Central memory CD8-positive, alpha-beta T cell (primary cell): Measurements from ENCODE around the gene MACROD2.
A peak's percentile ranks its signal among the peaks of the same experiment; 100 is the strongest.
"Not testable (repeated sequence)": the region's sequence is repeated elsewhere in the genome, so short reads cannot be mapped to it uniquely, and the experiment has no call there.

ENCODE experiments used
- ATAC-seq: fragments of 150-1000 bp; cut with Tn5 transposase; replicated peaks from 2 replicates; pipeline ENCODE4 v1.10.0; 2022; ENCODE audit warnings: mild to moderate bottlenecking, moderate FRiP score, moderate number of reproducible peaks; ENCODE audit not compliant: poor library complexity, severe bottlenecking; ENCODE audit errors: extremely low read depth
- DNase-seq, 2 donors: peaks; one replicate each; pipeline ENCODE4 v3.0.0; 2021; ENCODE audit warnings: low spot score in 2 of 2
- H3K27ac Mint-ChIP-seq: one replicate; pipeline ENCODE4 v1.8.0; 2022; ENCODE audit warnings: low read depth, mild to moderate bottlenecking, moderate library complexity, mixed read lengths
- H3K27me3 Mint-ChIP-seq: one replicate; pipeline ENCODE4 v1.8.0; 2022; ENCODE audit warnings: mixed read lengths
- H3K36me3 Mint-ChIP-seq: one replicate; pipeline ENCODE4 v1.8.0; 2022; ENCODE audit warnings: mild to moderate bottlenecking, moderate library complexity, mixed read lengths; ENCODE audit not compliant: insufficient read depth
- H3K4me1 Mint-ChIP-seq: one replicate; pipeline ENCODE4 v1.8.0; 2022; ENCODE audit warnings: mixed read lengths
- H3K4me3 Mint-ChIP-seq: one replicate; pipeline ENCODE4 v1.8.0; 2022; ENCODE audit warnings: mild to moderate bottlenecking, moderate library complexity, mixed read lengths
- H3K9me3 Mint-ChIP-seq: one replicate; pipeline ENCODE4 v1.8.0; 2022; ENCODE audit warnings: mixed read lengths

MACROD2 gene

DNA sequence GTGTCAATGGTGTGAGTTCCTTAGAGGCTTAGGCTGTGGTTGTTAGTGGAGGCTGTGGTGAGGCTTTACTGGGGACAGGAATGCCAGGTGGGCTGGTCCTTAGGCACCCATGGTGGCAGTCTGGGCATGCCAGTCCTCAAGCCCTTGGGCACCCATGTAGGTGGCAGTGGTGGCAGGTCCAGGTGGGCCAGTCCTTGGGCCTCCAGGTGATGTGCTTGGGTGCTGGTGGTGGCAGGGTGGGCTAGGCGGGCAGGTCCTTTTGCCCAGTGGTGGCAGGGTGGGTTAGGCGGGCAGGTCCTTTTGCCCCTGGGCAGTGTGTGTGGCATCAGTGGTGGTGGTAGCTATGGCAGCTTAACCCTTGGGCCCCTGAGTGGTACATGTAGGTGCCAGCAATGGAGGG is 208.3 kb downstream of the MACROD2 start:
- ATAC-seq, result no peak

GRCh38 chr20:14207591-14207990 is 212.3 kb downstream of the MACROD2 start:
- peaks cover 15% of the 10 kb centered on the region for H3K9me3 Mint-ChIP-seq
- no peak for ATAC-seq
- H3K27me3 Mint-ChIP-seq, result no peaks in the 10 kb centered on the region
- no peaks in the 10 kb centered on the region for H3K4me1 Mint-ChIP-seq
- H3K36me3 Mint-ChIP-seq, result no peaks in the 10 kb centered on the region
- DNase-seq, result no peak
- no peak overlapping the region for H3K27ac Mint-ChIP-seq
- H3K4me3 Mint-ChIP-seq, result no peak overlapping the region

More for the DNA sequence above, 208.3 kb downstream of the MACROD2 start:
- Mint-ChIP-seq H3K4me1 (no peaks in the 10 kb centered on the region), H3K27me3 (no peaks in the 10 kb centered on the region), H3K4me3 (no peak overlapping the region), H3K27ac (no peak overlapping the region), H3K9me3 (peaks cover 11% of the 10 kb centered on the region), H3K36me3 (no peaks in the 10 kb centered on the region)
- DNase-seq, result no peak

DNA sequence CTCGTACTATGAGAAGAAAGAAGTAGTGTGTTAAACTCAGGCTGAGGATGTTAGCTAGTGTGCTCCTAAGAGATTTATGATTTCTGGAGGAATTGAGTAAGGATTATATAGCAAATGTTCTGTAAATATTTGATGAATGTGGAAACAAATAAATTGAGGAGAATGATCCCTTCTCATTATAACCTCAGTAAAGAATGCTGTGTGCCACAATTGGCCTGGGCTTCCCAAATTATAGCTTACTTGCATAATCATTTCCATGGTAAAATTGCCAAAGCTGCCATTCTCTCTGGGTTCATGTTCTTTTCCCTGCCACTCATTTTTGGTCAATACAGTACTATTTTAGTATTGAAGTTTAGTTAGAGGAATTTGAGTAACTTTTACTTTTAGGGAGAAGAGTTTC is 213.6 kb downstream of the MACROD2 start:
- Mint-ChIP-seq H3K27me3 (no peaks in the 10 kb centered on the region), H3K4me1 (no peaks in the 10 kb centered on the region), H3K4me3 (no peak overlapping the region), H3K27ac (no peak overlapping the region), H3K36me3 (no peaks in the 10 kb centered on the region), H3K9me3 (peaks cover 9% of the 10 kb centered on the region)
- no peak for ATAC-seq
- no peak for DNase-seq

DNA sequence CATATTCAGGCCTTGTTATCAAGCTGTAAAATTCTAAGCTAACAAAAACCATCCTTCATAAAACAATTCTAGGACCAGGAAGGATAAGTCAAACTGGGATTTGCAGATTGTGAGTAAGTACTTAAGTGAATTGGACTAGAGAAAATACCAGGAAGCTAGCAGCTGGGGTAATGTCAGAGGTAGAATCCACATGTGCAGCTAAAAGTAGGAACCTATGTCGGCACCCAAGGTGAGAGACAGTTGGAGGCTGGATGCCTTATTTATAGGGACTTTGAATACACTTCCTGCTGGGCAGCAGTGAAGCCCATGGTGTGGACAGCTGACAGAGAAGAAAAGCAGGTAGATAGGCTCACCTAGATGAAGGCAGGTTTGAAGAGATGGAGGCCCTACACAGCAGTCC is 214.8 kb downstream of the MACROD2 start:
- peaks cover 9% of the 10 kb centered on the region for H3K9me3 Mint-ChIP-seq
- ATAC-seq, result no peak

DNA sequence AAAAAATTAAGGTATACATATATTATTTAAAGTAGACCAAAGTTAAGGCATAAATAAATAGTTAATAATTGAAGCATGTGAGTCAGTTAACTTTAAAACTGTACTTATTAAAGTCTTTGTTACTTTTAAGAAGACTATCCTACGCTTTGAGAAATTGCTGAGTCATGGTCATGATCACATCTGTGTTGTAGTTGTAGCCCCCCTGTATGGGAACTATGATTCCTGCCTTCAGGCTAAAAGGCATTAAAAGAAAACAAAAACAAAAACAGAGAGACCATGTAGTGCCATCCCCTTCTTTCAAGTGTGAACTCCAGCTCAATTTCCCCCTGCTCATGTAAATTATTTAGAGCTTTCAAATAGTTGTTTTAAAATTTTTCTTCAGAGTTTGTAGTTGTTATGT is 218.7 kb downstream of the MACROD2 start:
- ATAC-seq (no peak), DNase-seq (no peak)
- Mint-ChIP-seq H3K36me3 (no peaks in the 10 kb centered on the region), H3K9me3 (peaks cover 37% of the 10 kb centered on the region), H3K27me3 (no peaks in the 10 kb centered on the region), H3K27ac (no peak overlapping the region), H3K4me3 (no peak overlapping the region), H3K4me1 (no peaks in the 10 kb centered on the region)

More for the DNA sequence above, 214.8 kb downstream of the MACROD2 start:
- H3K27ac Mint-ChIP-seq, result no peak overlapping the region
- no peak for DNase-seq
- no peaks in the 10 kb centered on the region for H3K4me1 Mint-ChIP-seq
- no peak overlapping the region for H3K4me3 Mint-ChIP-seq
- no peaks in the 10 kb centered on the region for H3K27me3 Mint-ChIP-seq
- H3K36me3 Mint-ChIP-seq, result no peaks in the 10 kb centered on the region

- H3K4me3 Mint-ChIP-seq, H3K27ac Mint-ChIP-seq, H3K27me3 Mint-ChIP-seq, H3K4me1 Mint-ChIP-seq, ATAC-seq, H3K36me3 Mint-ChIP-seq, DNase-seq: not testable (repeated sequence)
- H3K9me3 Mint-ChIP-seq, result peaks cover 35% of the 10 kb centered on the region
Observed at GRCh38 chr20:14215880-14216279, 220.6 kb downstream of the MACROD2 start.

DNA sequence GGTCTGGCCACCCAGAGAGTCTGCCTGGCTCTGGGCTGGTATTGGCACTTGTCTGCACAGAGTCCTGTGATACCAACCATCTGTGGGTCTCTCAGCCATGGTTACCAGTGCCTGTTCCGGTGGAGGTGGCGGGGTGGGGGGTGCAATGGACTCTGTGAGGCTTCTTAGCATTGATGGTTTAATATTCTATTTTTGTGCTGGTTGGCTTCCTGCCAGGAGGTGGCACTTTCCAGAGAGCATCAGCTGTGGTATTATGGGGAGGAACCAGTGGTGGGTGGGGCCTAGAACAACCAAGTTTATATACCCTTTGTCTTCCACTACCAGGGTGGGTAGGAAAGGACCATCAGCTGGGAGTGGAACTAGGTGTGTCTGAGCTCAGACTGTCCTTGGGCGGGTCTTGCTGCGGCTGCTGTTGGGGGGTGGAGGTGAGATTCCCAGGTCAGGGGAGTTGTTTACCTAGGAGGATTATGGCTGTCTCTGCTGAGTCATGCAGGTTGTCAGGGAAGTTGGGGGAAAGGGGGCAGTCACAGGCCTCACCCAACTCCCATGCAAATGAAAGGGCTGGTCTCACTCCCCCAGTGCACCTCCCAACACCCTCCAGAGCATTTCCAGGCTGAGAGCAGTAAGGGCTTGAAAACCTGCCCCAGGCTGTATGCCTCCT is 224.6 kb downstream of the MACROD2 start:
- no peak for DNase-seq
- H3K4me3 Mint-ChIP-seq, result no peak overlapping the region
- H3K36me3 Mint-ChIP-seq, result no peaks in the 10 kb centered on the region
- no peaks in the 10 kb centered on the region for H3K27me3 Mint-ChIP-seq
- H3K27ac Mint-ChIP-seq, result no peak overlapping the region
- ATAC-seq, result no peak
- peaks cover 47% of the 10 kb centered on the region for H3K9me3 Mint-ChIP-seq
- no peaks in the 10 kb centered on the region for H3K4me1 Mint-ChIP-seq

GRCh38 chr20:14220986-14221385 is 225.7 kb downstream of the MACROD2 start:
- ATAC-seq (no peak), DNase-seq (no peak)
- Mint-ChIP-seq H3K4me1 (no peaks in the 10 kb centered on the region), H3K27ac (peak overlapping the region; percentile 61), H3K36me3 (no peaks in the 10 kb centered on the region), H3K9me3 (peaks cover 46% of the 10 kb centered on the region), H3K27me3 (no peaks in the 10 kb centered on the region), H3K4me3 (no peak overlapping the region)

DNA sequence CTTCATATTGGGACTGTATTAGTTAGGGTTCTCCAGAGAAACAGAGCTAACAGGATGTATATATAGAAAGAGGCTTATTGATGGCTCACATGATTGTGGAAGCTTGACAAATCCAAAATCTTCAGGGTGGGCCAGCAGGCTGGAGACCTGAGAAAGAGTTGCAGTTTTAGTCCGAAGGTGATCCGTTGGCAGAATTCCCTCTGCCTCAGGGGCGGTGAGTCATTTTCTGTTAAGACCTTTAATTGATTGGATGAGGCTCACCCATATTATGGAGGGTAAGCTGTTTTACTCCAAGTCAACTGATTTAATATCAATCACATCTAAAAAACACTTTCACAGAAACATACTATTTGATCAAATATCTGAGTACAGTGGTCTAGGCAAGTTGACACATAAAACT is 228.5 kb downstream of the MACROD2 start:
- no peak overlapping the region for H3K27ac Mint-ChIP-seq
- no peak for ATAC-seq
- H3K27me3 Mint-ChIP-seq, result no peaks in the 10 kb centered on the region
- H3K9me3 Mint-ChIP-seq, result peaks cover 25% of the 10 kb centered on the region
- no peaks in the 10 kb centered on the region for H3K36me3 Mint-ChIP-seq
- no peak for DNase-seq
- H3K4me1 Mint-ChIP-seq, result no peaks in the 10 kb centered on the region
- no peak overlapping the region for H3K4me3 Mint-ChIP-seq

GRCh38 chr20:14226051-14227049 is 231.0 kb downstream of the MACROD2 start:
- not testable (repeated sequence) for H3K27ac Mint-ChIP-seq, H3K4me1 Mint-ChIP-seq, H3K36me3 Mint-ChIP-seq, H3K27me3 Mint-ChIP-seq, H3K4me3 Mint-ChIP-seq, DNase-seq, ATAC-seq
- peaks cover 20% of the 10 kb centered on the region for H3K9me3 Mint-ChIP-seq

GRCh38 chr20:14232650-14233049 is 237.3 kb downstream of the MACROD2 start:
- DNase-seq (no peak), ATAC-seq (no peak)
- no peaks in the 10 kb centered on the region for H3K4me1 Mint-ChIP-seq
- peaks cover 5% of the 10 kb centered on the region for H3K9me3 Mint-ChIP-seq
- no peak overlapping the region for H3K27ac Mint-ChIP-seq
- H3K27me3 Mint-ChIP-seq, result no peaks in the 10 kb centered on the region
- H3K36me3 Mint-ChIP-seq, result no peaks in the 10 kb centered on the region
- no peak overlapping the region for H3K4me3 Mint-ChIP-seq

DNA sequence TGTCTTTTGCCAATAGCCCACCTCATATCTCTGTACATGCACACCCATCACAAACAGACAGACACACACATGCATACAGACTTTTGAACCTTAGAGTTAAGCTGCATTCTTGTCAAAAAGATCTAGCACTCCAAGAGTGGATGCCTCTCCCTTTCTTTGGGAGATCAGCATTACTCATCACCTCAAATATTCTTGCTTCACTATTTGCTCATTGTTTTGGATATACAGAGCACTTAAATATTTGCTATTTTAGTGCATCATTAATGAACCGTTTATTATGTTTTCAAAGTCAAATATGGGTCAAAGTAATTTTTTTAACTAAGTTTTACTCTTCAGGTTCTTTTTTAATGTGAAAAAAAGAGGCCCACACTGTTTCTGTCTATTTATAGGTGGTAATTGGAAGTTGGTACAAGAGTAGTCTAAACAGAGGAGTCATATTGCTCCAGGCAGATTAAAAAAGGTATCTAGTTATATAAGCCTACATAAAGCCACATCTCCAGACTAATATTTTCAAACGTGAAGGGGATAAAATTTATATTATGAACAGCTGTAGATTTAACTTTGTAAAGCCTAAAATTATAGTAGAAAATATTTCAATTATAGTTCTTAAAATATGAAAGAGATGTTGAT is 239.5 kb downstream of the MACROD2 start:
- Mint-ChIP-seq H3K4me3 (no peak overlapping the region), H3K27ac (no peak overlapping the region), H3K27me3 (no peaks in the 10 kb centered on the region), H3K9me3 (peaks cover 5% of the 10 kb centered on the region), H3K4me1 (no peaks in the 10 kb centered on the region), H3K36me3 (no peaks in the 10 kb centered on the region)
- ATAC-seq (no peak), DNase-seq (no peak)
